Measurements from ENCODE around the gene TM4SF4. TPM values are rescaled to one million over a fixed set of nuclear protein-coding genes. Genes with fewer than 3 reads are reported as not detected.

The TM4SF4 gene
- total RNA-seq, 2 experiments from 2014 or later = not detected

DNA sequence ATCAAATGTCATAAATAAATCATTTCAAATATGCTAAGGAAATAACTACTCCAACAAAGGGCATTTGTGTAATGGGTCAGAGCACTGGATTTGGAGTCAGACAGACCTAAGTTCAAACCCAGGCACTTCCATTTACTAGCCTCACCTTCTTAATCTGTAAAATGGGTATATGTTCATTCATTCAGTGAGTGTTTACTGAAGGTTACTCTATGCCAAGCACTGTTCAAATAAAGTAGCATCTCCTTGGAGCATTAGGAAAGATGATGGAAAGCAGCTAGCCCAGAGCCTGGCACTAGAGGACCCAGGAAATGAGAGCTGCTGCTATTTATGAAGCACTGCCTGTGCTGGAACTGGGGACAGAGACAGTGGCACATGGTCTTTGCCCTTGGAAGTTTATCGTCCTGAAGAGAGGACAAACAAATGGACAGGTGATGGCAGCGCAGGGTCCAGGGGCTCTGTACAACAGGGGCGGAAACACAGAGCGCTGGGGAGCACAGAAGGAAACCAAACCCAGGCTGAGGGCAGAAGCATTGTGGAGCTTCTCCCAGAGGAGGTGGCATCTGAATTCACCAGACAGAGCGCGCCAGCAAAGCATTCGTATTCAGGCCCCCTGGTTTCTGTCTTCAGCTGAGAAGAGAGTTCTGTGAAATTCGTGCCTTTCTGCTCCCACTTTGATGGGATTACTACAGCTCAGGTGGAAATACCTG is 19.0 kb downstream of the TM4SF4 start:
- peaks cover 3% of the 10 kb centered on the region for H3K4me1 Mint-ChIP-seq (ENCODE audit: low read depth)
- H3K9me3 Mint-ChIP-seq = no peaks in the 10 kb centered on the region
- DNase-seq = no peak
- H3K27me3 Mint-ChIP-seq = peaks cover 25% of the 10 kb centered on the region
- intact Hi-C loops (cut with micrococcal nuclease) = no loop called here
- POLR2A ChIA-PET = no interaction called here
- H3K4me3 Mint-ChIP-seq = no peak overlapping the region
- CTCF ChIA-PET = interaction anchor here (0.7 to 1.0 kb wide), 4 partner anchors 76 to 315 kb away, joined by 3 to 4 read pairs (median 4); no protein-coding TSS in a partner anchor
- H3K36me3 Mint-ChIP-seq = no peaks in the 10 kb centered on the region
- H3K27ac Mint-ChIP-seq = no peak overlapping the region

DNA sequence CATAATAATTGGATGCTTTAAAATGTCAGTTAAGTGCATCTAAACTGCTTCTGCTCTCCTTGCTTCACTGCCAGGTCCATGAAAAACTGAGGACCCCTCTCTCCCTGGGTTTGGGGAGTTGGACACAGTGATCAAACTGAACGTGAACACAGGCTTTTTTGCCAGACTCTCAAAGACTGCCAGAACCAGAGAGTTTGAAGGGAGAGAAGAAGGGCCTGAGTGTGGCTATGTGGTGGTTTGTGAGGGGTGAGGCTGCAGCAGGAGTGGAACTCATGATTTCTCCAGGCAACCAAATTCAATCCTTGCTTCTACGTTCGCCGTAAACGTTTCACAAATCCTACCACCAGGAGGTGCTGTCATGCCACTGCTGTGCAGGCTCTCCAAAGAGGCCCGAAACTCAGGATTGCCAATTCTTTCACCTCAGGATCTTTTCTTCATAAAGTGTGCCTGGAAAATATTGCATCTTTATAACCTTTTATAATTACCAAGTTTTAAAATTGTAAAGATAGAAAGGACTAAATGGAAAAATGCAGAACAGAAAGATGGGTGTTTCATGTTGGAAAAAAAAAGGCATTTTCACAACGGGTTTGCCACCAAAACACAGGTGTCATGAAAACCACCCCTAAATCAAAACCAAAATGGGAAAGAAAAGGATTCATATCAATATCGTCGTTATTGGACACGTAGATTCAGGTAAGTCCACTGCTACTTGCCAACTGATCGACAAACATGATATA is 19.7 kb downstream of the TM4SF4 start:
- peaks cover 3% of the 10 kb centered on the region for H3K4me1 Mint-ChIP-seq (ENCODE audit: low read depth)
- POLR2A ChIA-PET = no interaction called here
- H3K4me3 Mint-ChIP-seq = no peak overlapping the region
- H3K36me3 Mint-ChIP-seq = no peaks in the 10 kb centered on the region
- CTCF ChIA-PET = interaction anchor here (0.7 to 1.0 kb wide), 8 partner anchors 10 to 690 kb away, joined by 3 to 5 read pairs (median 3); no protein-coding TSS in a partner anchor
- H3K27ac Mint-ChIP-seq = no peak overlapping the region
- peaks cover 25% of the 10 kb centered on the region for H3K27me3 Mint-ChIP-seq
- intact Hi-C loops (cut with micrococcal nuclease) = no loop called here
- peak; percentile 57 for DNase-seq
- no peaks in the 10 kb centered on the region for H3K9me3 Mint-ChIP-seq

DNA sequence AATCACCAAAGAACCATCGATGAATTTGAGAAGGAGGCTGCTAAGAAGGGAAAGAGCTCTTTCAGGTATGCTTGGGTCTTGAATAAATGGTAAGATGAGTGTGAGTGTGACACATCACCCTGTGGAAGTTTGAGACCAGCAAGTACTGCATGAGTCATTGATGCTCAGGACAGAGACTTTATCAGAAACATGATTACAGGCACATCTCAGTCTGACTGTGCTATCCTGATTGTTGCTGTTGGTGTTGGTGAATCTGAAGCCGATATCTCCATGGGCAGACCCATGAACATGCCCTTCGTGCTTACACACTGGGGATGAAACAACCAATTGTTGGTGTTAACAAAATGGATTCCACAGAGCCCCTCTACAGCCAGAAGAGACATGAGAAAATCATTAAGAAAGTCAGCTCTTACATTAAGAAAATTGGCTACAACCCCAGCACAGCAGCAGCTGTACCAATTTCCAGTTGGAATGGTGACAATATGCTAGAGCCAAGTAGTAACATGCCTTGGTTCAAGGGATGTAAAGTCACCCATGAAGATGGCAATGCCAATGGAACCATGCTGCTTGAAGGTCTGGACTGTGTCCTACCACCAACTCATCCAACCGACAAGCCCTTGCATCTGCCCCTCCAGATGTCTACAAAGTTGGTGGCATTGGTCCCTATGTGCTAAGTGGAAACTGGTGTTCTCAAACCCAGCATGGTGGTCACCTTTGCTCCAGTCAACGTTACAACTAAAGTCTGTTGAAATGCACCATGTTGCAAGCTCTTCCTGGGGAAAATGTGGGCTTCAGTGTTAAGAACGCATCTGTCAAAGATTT is 20.5 kb downstream of the TM4SF4 start:
- ChIA-PET CTCF (interaction anchor here (0.9 to 1.1 kb wide), 6 partner anchors 9 to 689 kb away, joined by 3 to 5 read pairs (median 3); no protein-coding TSS in a partner anchor), POLR2A (no interaction called here)
- Mint-ChIP-seq H3K4me3 (no peak overlapping the region), H3K9me3 (no peaks in the 10 kb centered on the region), H3K4me1 (ENCODE audit: low read depth) (peaks cover 3% of the 10 kb centered on the region), H3K27me3 (peaks cover 24% of the 10 kb centered on the region), H3K36me3 (no peaks in the 10 kb centered on the region), H3K27ac (no peak overlapping the region)
- DNase-seq = no peak
- intact Hi-C loops (cut with micrococcal nuclease) = no loop called here

DNA sequence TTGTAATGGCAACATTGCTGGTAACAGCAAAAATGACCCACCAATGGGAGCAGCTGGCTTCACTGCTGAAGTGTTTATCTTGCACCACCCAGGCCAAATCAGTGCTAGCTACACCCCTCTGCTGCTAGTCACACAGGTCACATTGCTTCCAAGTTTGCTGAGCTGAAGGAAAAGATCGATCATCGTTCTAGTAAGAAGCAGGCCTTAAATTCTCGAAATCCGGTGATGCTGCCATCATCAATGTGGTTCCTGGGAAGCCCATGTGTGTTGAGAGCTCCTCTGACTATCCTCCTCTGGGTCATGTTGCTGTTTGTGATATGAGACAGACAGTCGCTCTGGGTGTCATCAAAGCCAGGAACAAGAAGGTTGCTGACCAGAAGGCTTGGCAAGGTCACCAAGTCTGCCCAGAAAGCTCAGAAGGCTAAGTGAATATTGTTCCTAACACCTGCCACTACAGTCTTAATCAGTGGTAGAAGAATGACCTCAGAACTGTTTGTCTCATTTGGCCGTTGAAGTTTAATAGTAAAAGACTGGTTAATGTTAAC is 21.2 kb downstream of the TM4SF4 start:
- peaks cover 3% of the 10 kb centered on the region for H3K4me1 Mint-ChIP-seq (ENCODE audit: low read depth)
- no peak for DNase-seq
- POLR2A ChIA-PET = no interaction called here
- CTCF ChIA-PET = interaction anchor here (1.0 to 1.1 kb wide), 4 partner anchors 8 to 312 kb away, joined by 3 read pairs; no protein-coding TSS in a partner anchor
- H3K36me3 Mint-ChIP-seq = no peaks in the 10 kb centered on the region
- H3K27me3 Mint-ChIP-seq = peaks cover 21% of the 10 kb centered on the region
- no peak overlapping the region for H3K4me3 Mint-ChIP-seq
- no peaks in the 10 kb centered on the region for H3K9me3 Mint-ChIP-seq
- H3K27ac Mint-ChIP-seq = no peak overlapping the region
- intact Hi-C loops (cut with micrococcal nuclease) = no loop called here

DNA sequence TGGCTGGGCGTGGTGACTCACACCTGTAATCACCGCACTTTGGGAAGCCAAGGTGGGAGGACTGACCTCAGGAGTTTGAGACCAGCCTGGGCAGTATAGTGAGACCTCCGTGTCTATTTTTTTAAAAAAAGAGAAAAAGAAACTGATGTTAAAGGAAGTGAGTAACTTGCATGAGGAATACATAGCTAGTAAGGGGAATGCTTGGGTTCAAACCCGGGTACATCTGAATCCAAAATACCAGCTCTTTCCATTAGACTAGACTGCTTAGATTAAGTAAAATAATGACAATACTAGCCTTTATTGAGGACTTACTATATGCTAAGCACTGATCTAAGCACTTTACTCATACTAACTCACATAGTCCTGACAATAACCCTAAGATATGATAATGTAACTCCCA is 22.4 kb downstream of the TM4SF4 start:
- Mint-ChIP-seq H3K27ac (no peak overlapping the region), H3K36me3 (no peaks in the 10 kb centered on the region), H3K4me1 (ENCODE audit: low read depth) (peaks cover 3% of the 10 kb centered on the region), H3K4me3 (no peak overlapping the region), H3K27me3 (peaks cover 17% of the 10 kb centered on the region), H3K9me3 (no peaks in the 10 kb centered on the region)
- intact Hi-C loops (cut with micrococcal nuclease) = no loop called here
- ChIA-PET CTCF (interaction anchor here (0.6 to 1.2 kb wide), 3 partner anchors 16 to 452 kb away, joined by 3 read pairs; no protein-coding TSS in a partner anchor), POLR2A (no interaction called here)
- no peak for DNase-seq

DNA sequence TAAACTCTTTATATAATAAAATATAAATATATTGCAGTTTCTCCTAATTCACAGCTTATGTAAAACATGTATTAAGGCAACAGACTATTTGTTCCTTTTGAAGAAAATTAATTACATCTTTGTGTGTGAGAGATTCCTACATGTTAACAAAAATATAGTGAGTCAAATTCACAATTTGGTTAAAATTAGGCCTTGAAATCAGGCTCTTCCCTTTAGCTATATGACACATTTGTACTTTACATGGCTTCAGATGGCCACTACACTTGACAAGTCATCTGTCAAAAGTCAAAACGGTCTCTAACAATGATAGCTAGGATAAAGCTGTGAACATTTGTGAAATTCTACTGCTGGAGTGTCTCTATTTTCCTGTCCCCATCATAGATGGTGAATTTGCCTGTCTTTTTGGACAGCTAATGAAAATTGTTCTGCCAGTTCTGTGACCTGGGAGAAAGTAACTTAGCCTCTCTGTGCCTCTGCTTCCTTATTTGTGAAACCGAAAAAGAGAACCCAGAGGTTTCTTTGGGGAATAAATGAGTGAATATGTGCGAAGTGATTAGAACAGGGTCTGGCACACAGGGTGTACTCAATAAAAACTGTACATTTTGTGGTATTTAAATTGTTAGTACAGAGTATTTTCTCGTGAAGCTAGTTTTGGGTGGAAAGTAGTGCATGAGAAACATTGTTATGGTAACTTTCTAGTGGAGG is 23.6 kb downstream of the TM4SF4 start:
- no peak overlapping the region for H3K27ac Mint-ChIP-seq
- CTCF ChIA-PET = interaction anchor here (0.9 to 1.2 kb wide), 2 partner anchors 273 to 310 kb away, joined by 3 read pairs; no protein-coding TSS in a partner anchor

DNA sequence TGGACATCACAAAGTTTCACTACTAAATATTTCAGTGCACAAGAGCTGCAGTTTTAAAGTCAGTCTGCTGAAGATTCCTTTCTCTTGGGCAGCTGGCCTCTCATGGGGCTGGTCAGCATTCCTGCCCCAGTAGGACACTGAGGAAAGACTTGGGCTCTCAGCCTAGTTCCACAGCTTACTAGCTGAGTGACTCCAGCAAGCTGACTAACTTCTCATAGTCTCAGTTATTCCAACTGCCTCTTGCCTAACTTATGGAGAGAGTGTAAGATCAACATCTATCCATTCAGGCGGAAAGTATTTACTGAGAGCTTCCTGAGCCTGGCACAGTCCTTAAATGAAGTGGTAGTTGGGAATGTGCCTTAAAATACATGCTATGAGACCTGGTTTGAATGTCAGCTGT is 27.0 kb downstream of the TM4SF4 start:
- CTCF ChIA-PET = interaction anchor here (0.7 to 1.0 kb wide), 3 partner anchors 11 to 306 kb away, joined by 3 to 4 read pairs (median 3); no protein-coding TSS in a partner anchor
- no peak overlapping the region for H3K4me3 Mint-ChIP-seq
- intact Hi-C loops (cut with micrococcal nuclease) = no loop called here
- H3K36me3 Mint-ChIP-seq = no peaks in the 10 kb centered on the region
- no peak overlapping the region for H3K27ac Mint-ChIP-seq
- no peaks in the 10 kb centered on the region for H3K4me1 Mint-ChIP-seq (ENCODE audit: low read depth)
- peaks cover 10% of the 10 kb centered on the region for H3K27me3 Mint-ChIP-seq
- no peak for DNase-seq
- H3K9me3 Mint-ChIP-seq = no peaks in the 10 kb centered on the region
- POLR2A ChIA-PET = no interaction called here

More for the DNA sequence above, 23.6 kb downstream of the TM4SF4 start:
- DNase-seq = no peak
- H3K27me3 Mint-ChIP-seq = peaks cover 15% of the 10 kb centered on the region
- intact Hi-C loops (cut with micrococcal nuclease) = no loop called here
- H3K9me3 Mint-ChIP-seq = no peaks in the 10 kb centered on the region
- H3K4me3 Mint-ChIP-seq = no peak overlapping the region
- H3K36me3 Mint-ChIP-seq = no peaks in the 10 kb centered on the region
- H3K4me1 Mint-ChIP-seq (ENCODE audit: low read depth) = peaks cover 3% of the 10 kb centered on the region
- POLR2A ChIA-PET = no interaction called here

DNA sequence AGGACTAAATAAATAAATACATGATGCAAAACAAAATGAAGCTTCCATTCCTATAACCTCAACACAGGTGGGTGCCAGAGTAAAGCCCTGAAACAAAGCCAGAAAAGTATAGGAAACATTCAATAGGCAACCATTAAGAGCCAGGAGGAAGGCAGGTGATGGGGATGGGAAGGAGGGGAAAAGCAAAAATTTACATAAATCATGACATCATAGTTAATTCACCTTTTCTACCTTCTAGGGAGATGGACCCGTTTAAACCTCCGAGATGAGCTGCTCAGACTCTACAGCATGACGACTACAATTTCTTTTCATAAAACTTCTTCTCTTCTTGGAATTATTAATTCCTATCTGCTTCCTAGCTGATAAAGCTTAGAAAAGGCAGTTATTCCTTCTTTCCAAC is 27.9 kb downstream of the TM4SF4 start:
- Mint-ChIP-seq H3K27ac (no peak overlapping the region), H3K36me3 (no peaks in the 10 kb centered on the region), H3K9me3 (no peaks in the 10 kb centered on the region), H3K27me3 (peaks cover 12% of the 10 kb centered on the region), H3K4me3 (no peak overlapping the region), H3K4me1 (ENCODE audit: low read depth) (no peaks in the 10 kb centered on the region)
- ChIA-PET POLR2A (no interaction called here), CTCF (interaction anchor here (1.0 to 1.2 kb wide), 2 partner anchors 10 to 214 kb away, joined by 3 to 4 read pairs; no protein-coding TSS in a partner anchor)
- DNase-seq = no peak
- intact Hi-C loops (cut with micrococcal nuclease) = no loop called here

DNA sequence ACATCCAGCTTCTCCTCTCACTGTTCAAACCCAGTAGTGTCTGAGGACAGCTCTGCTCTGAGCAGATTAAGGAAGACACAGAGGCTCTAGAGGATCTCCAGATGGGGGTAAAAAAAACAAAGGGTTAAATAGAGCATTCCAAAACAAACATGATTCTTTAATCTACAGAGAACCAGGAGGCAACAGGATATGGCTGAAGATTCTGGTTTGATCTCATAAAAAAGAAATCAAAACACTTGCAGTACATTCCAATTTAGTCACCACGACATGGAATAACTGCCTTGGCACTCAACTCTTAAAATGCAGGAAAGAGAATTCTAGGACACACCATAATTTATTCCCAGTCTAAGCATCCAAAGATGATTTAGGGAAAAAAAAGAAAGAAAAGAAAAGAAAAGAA is 32.0 kb downstream of the TM4SF4 start:
- H3K27ac Mint-ChIP-seq = no peak overlapping the region
- no peak overlapping the region for H3K4me3 Mint-ChIP-seq
- no peak for DNase-seq
- intact Hi-C loops (cut with micrococcal nuclease) = no loop called here
- POLR2A ChIA-PET = no interaction called here
- no peaks in the 10 kb centered on the region for H3K36me3 Mint-ChIP-seq
- H3K27me3 Mint-ChIP-seq = peaks cover 19% of the 10 kb centered on the region
- CTCF ChIA-PET = no interaction called here
- H3K9me3 Mint-ChIP-seq = no peaks in the 10 kb centered on the region
- H3K4me1 Mint-ChIP-seq (ENCODE audit: low read depth) = peaks cover 10% of the 10 kb centered on the region

DNA sequence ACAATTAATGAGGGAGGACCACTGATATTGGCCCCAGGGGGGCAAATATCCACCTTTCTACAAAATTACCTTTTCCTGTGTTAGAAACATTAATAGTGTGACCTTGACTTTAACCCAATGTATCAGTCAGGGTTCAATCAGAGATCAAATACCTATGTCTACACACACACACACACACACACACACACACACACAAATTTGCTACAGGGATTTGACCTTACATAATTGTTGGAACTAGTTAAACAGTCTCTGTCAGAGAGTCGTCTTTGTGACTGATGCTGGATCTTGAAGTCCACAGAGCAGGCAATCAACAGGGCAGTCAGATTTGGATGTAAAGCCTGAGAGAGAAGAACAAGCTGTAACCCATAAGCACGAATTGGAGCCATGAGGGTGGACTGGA is 32.5 kb downstream of the TM4SF4 start:
- no peaks in the 10 kb centered on the region for H3K36me3 Mint-ChIP-seq
- no peak overlapping the region for H3K27ac Mint-ChIP-seq
- no peak for DNase-seq
- H3K4me1 Mint-ChIP-seq (ENCODE audit: low read depth) = peaks cover 10% of the 10 kb centered on the region
- no peak overlapping the region for H3K4me3 Mint-ChIP-seq
- H3K9me3 Mint-ChIP-seq = no peaks in the 10 kb centered on the region
- ChIA-PET CTCF (no interaction called here), POLR2A (no interaction called here)
- intact Hi-C loops (cut with micrococcal nuclease) = loop anchor here (1.0 kb wide), 1 partner anchor 245 kb away; the partner anchor contains the start of gene COMMD2
- peaks cover 20% of the 10 kb centered on the region for H3K27me3 Mint-ChIP-seq
